ENCODE measurements around the gene SYCE3. TPM values are rescaled to one million over a fixed set of nuclear protein-coding genes. Genes with fewer than 3 reads are reported as not detected.

SYCE3 gene
- polyA plus RNA-seq, 3 donors from 2014 or later: not detected

DNA sequence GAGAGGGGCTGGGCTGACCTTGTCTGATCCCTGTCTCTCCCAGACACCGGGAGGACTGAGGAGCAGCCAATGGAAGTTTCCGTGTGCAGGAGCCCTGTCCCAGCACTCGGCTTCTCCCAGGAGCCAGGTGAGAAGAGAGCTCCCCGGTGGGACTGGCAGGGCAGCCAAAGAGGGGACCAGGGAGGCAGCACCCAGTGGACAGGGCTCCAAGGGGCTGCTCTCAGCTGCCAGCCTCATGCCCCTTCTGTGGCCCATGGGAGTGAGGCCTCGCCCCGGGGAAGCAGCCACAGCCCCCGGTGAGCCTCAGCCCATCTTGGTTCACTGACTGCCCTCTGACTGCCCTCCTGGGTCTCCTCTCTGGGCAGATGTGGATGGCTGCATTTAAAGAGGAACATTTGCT, 44.1 kb downstream of the SYCE3 start:
- H3K9me3 Mint-ChIP-seq: no peaks in the 10 kb centered on the region

DNA sequence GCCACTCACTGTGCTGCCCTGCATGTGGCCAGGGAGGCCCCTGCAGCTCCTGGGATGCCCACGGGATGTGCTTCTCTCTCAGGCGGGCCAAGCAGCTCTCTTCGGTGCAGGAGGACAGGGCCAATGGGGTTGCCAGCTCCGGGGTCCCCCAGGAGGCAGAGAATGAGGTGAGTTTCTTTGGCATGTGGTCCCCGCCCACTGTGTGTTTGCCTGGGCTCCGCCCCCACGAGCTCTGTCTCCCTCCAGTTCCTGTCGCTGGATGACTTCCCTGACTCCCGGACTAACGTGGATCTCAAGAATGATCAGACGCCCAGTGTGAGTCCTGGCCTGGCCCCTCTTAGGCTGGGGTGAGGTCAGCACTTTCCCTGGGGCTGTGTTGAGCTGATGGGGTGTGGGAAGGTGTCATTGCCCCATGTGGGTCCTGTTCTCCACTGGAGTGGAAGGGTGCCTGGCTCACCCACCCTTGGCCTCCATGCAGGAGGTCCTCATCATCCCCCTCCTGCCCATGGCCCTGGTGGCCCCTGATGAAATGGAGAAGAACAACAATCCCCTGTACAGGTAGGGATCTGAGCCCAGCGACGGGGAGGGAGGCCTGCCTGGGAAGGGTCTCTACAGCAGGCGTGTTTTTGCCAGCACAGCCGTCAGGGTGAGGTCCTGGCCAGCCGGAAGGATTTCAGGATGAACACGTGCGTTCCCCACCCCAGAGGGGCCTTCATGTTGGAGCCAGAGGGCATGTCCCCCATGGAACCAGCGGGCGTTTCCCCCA, 45.0 kb downstream of the SYCE3 start:
- no peaks in the 10 kb centered on the region for H3K9me3 Mint-ChIP-seq
- no peaks in the 10 kb centered on the region for H3K36me3 Mint-ChIP-seq
- H3K4me3 Mint-ChIP-seq: no peak overlapping the region
- peaks cover 4 to 7% (median 5%) of the 10 kb centered on the region in 3 donors for H3K27me3 Mint-ChIP-seq (ENCODE audit: low read depth in 3 of 3)
- no peak overlapping the region for H3K27ac Mint-ChIP-seq
- DNase-seq: no peak
- H3K4me1 Mint-ChIP-seq: peaks cover 0 to 6% of the 10 kb centered on the region in 2 donors

More for the DNA sequence above, 44.1 kb downstream of the SYCE3 start:
- Mint-ChIP-seq H3K4me1 (peaks cover 0 to 6% of the 10 kb centered on the region in 2 donors), H3K36me3 (no peaks in the 10 kb centered on the region), H3K4me3 (no peak overlapping the region), H3K27me3 (ENCODE audit: low read depth in 3 of 3) (peaks cover 4 to 10% (median 5%) of the 10 kb centered on the region in 3 donors), H3K27ac (no peak overlapping the region)
- DNase-seq: no peak

DNA sequence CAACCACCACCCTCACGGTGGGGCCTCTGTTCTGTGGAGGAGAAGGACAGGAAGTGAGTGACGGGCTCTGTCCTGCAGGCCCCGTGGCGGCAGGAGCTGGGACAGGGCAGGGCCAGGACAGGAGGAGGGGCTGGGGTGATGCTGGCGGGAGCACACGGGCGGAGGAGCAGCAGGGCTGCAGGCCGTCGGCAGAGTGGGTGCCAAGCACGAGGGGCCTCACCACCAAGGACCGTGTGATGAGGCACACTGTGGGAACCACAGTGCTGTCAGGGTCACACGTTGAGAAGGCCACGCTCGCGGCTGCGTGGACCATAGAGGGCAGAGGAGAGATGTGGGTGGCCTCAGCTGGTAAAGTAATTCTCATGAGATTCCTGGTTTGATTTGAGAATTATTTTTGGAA, 45.8 kb downstream of the SYCE3 start:
- H3K4me1 Mint-ChIP-seq: peaks cover 0 to 6% of the 10 kb centered on the region in 2 donors
- H3K9me3 Mint-ChIP-seq: no peaks in the 10 kb centered on the region
- H3K4me3 Mint-ChIP-seq: no peak overlapping the region
- DNase-seq: no peak
- no peak overlapping the region for H3K27ac Mint-ChIP-seq
- H3K27me3 Mint-ChIP-seq (ENCODE audit: low read depth in 3 of 3): peaks cover 4 to 7% (median 4%) of the 10 kb centered on the region in 3 donors
- no peaks in the 10 kb centered on the region for H3K36me3 Mint-ChIP-seq

DNA sequence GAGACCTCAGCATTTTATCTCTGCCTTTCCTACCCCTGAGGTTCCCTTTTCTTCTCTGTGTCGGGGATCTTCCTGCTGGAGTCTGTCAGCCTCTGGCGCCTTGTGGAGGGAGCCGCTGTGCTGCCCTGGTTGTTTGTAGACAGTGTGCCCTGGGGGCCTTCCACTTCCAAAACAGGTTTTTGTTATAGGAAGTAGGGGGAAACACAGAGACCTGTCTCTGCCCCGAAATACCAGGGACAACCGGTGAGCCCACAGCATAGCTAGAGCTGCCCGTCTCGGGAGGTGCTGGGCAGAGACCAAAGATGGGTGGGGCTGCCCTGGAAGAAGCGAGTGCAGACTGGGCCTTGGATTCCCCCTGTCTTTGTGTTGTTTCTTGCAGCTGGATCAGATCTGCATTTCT, 46.7 kb downstream of the SYCE3 start:
- Mint-ChIP-seq H3K36me3 (no peaks in the 10 kb centered on the region), H3K27ac (no peak overlapping the region), H3K4me3 (no peak overlapping the region), H3K9me3 (no peaks in the 10 kb centered on the region), H3K4me1 (peaks cover 0 to 6% of the 10 kb centered on the region in 2 donors), H3K27me3 (ENCODE audit: low read depth in 3 of 3) (peaks cover 3 to 7% (median 4%) of the 10 kb centered on the region in 3 donors)
- no peak for DNase-seq

DNA sequence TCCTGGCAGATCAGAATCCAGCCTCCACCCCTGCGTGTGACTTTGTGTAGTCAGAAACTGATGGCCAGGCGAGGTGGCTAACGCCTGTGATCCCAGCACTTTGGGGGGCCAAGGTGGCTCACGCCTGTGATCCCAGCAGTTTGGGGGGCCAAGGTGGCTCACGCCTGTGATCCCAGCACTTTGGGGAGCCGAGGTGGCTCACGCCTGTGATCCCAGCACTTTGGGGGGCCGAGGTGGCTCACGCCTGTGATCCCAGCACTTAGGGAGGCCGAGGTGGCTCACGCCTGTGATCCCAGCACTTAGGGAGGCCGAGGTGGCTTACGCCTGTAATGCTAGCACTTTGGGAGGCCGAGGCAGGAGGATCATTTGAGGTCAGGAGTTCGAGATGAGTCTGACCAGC, 49.5 kb downstream of the SYCE3 start:
- DNase-seq: no peak
- no peaks in the 10 kb centered on the region for H3K9me3 Mint-ChIP-seq

DNA sequence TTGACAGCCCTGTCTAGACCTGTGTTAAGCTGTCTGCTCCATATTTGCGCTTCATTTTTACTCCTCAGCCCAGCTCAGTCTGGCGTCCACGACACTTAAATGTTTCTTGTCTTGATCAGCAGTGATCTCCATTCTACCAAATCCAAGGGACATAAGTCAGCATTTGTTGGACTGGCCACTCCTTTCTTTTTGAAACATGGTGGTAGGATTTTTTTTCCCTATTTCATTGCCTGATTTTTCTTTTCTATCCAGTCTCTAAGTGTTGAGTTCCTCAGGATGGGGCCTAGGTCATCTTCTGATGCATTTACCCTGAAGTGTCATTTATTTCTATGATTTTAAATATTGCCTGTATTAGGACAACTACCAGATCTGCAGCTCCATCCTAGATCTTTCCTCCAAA, 53.8 kb downstream of the SYCE3 start:
- Mint-ChIP-seq H3K4me1 (peaks cover 19 to 23% of the 10 kb centered on the region in 2 donors), H3K27ac (peak overlapping the region; percentile 94 to 99 (median 97)), H3K9me3 (no peaks in the 10 kb centered on the region), H3K4me3 (peak overlapping the region; percentile 92 to 95 (median 94)), H3K36me3 (no peaks in the 10 kb centered on the region), H3K27me3 (ENCODE audit: low read depth in 3 of 3) (peaks cover 3 to 7% (median 4%) of the 10 kb centered on the region in 3 donors)
- no peak for DNase-seq

More for the DNA sequence above, 49.5 kb downstream of the SYCE3 start:
- no peak overlapping the region for H3K27ac Mint-ChIP-seq
- peaks cover 2 to 8% (median 7%) of the 10 kb centered on the region in 3 donors for H3K27me3 Mint-ChIP-seq (ENCODE audit: low read depth in 3 of 3)
- H3K4me1 Mint-ChIP-seq: peaks cover 17 to 19% of the 10 kb centered on the region in 2 donors
- H3K4me3 Mint-ChIP-seq: no peak overlapping the region
- H3K36me3 Mint-ChIP-seq: no peaks in the 10 kb centered on the region

DNA sequence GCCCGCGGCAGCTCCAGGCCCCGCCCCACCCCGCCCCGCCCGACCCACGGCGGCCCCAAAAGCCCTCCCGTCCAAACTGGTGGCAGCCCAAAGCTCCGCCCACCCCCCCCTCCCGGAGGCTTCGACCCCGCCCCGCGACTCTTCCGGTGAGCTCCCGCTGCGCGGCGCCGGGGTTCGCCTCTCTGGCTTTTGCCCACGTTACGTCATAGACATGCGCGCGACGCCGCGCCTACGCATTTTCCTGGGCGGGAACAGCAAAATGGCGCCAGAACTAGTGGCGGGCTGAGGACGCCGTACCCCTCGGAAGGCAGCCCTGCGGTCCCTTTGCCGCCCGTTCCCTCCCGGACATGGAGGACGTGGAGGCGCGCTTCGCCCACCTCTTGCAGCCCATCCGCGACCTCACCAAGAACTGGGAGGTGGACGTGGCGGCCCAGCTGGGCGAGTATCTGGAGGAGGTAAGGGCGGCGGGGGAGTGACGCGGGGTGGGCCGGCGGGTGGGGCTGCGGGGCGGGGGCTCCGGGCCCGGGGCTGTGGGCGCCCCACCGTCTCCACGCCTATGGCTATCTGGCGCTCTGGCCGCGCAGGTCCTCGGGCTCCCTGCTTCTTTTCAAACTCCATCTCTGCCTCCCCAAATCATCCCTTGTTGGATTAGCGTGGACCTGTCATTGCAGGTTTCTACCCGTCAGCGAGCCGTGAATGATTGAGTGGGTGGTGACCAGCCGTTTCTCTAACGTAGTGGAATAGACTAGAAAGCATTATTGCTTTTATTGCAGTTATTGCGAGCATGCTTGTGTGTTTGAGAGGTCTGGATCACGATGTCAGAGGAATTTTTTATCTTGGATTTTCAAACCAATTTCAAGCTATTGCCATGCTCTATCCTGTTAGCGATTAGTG, 54.5 kb downstream of the SYCE3 start, which contains the start of gene NCAPH2:
NCAPH2 (plus strand) TSS at position 234 of the 894 bp plus-strand sequence; CDS start at position 348, 114 bp downstream.
- H3K27me3 Mint-ChIP-seq (ENCODE audit: low read depth in 3 of 3): peaks cover 3 to 7% (median 4%) of the 10 kb centered on the region in 3 donors
- no peaks in the 10 kb centered on the region for H3K36me3 Mint-ChIP-seq
- no peaks in the 10 kb centered on the region for H3K9me3 Mint-ChIP-seq
- peak within 1 kb of the TSS; percentile 92 to 95 (median 94) for H3K4me3 Mint-ChIP-seq
- H3K27ac Mint-ChIP-seq: peak within 1 kb of the TSS; percentile 94 to 99 (median 97)
- peak; percentile 96 to 98 (median 97) for DNase-seq
- peaks cover 19 to 23% of the 10 kb centered on the region in 2 donors for H3K4me1 Mint-ChIP-seq

DNA sequence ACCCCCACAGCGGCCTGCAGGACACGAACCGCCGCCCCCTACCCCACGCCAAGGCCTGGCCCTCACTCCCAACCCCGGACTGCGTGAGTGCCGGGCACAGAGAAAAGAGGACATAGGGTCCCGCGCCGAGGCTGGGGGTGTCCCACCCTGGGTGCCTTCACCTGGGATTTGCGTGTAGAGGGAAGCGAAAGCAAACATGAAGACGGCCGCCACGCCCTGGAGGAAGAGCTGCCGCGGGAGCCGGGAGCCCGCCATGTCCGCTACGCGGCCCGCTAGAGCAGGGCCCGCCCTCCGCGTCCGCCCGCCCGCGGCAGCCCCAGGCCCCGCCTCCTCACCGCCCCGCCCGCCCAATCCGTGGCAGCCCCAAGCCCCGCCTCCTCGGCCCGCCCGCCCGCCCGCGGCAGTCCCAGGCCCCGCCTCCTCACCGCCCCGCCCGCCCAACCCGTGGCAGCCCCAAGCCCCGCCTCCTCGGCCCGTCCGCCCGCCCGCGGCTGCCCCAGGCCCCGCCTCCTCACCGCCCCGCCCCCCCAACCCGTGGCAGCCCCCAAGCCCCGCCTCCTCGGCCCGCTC, 55.2 kb downstream of the SYCE3 start, which contains the start of gene LMF2:
LMF2 (minus strand) TSS at position 282 of the 570 bp plus-strand sequence; CDS start at position 255, 27 bp downstream.
- Mint-ChIP-seq H3K4me3 (peak within 1 kb of the TSS; percentile 92 to 95 (median 94)), H3K36me3 (no peaks in the 10 kb centered on the region), H3K27me3 (ENCODE audit: low read depth in 3 of 3) (peaks cover 3 to 7% (median 4%) of the 10 kb centered on the region in 3 donors), H3K9me3 (no peaks in the 10 kb centered on the region), H3K4me1 (peaks cover 19 to 23% of the 10 kb centered on the region in 2 donors), H3K27ac (peak within 1 kb of the TSS; percentile 94 to 99 (median 97))
- DNase-seq: peak; percentile 86 to 92 (median 89)

DNA sequence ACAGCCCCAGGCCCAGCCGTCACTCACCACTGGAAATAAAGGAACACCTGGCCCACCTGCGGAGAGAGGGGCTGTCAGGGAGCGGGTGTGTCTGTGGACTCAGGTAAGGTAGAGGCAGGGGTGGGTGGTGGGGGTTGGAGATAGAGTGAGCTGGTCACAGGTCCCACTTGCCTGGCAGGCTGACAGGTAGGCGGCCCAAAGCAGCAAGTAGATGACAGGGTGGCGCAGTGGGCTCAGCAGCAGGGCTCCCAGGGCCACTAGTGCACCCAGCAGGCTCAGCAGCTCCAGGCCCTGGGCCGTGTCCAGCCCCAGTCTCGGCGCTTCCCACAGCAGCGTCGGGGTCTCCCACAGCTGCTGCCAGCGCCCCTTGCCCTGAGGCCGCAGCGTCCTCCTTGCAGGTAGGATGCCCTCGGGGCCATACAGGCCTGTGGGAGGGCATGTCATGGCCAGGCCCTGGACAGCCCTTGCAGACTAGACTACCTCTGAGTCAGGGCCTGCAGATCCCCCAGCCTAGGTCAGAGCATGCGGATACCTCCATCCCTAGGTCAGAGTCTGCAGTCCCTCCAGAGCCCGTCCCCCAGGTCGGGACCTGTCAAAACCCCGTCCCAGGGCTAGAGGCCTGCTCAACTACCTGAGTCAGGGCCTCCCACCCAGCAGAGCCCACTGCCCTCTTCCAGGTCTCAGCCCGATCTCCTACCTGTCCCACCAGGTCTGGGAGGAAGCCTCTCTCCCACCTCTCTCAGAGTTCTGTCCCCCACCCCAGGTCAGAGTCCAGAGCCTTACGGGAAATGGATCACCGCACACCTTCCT, 55.9 kb downstream of the SYCE3 start:
- H3K9me3 Mint-ChIP-seq: no peaks in the 10 kb centered on the region
- H3K27me3 Mint-ChIP-seq (ENCODE audit: low read depth in 3 of 3): peaks cover 3 to 7% (median 4%) of the 10 kb centered on the region in 3 donors
- H3K36me3 Mint-ChIP-seq: no peaks in the 10 kb centered on the region
- H3K4me1 Mint-ChIP-seq: peaks cover 19 to 23% of the 10 kb centered on the region in 2 donors
- H3K27ac Mint-ChIP-seq: peak overlapping the region; percentile 80 to 96 (median 92)
- no peak for DNase-seq
- peak overlapping the region; percentile 85 to 93 (median 91) for H3K4me3 Mint-ChIP-seq

DNA sequence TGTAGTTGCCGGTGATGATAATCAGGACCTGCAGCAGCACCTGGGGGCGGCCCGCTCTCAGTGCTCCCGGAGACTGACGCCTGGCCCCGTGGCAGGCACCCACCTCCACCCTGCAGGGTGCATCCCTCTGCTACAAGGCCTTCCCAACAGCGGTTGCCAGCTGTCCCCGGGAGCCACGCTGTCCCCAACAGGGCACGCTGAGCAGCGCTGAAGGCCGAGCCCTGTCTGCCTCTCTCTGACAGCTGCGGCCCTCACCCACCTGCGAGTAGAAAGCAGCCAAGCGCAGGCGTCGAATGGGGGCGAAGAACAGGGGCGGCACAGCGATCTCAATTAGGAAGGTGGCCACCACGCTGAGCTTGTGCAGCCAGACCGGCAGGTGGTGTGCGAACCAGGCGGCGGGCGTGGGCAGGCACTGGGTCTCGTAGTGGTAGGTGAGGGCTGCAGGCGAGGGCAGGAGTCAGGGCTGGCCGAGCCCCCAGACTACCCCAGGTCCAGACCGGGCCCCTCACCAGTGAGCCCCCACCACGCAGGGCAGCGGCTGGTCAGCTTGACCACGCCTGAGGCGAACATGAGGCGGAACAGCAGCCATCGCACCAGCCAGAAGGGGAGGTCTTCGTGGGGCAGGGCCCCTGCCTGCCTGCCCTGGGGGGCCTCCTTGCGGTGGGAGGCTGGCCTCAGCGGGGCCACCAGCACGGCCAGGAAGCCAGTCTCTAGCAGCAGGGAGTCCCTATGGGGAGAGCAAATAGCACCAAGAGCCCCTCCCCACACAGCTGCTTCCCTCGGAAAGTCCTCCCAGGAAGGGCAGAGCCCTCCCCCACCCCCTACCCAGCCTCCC, 56.7 kb downstream of the SYCE3 start:
- peaks cover 3 to 7% (median 4%) of the 10 kb centered on the region in 3 donors for H3K27me3 Mint-ChIP-seq (ENCODE audit: low read depth in 3 of 3)
- H3K36me3 Mint-ChIP-seq: no peaks in the 10 kb centered on the region
- H3K9me3 Mint-ChIP-seq: no peaks in the 10 kb centered on the region
- H3K4me1 Mint-ChIP-seq: peaks cover 19 to 23% of the 10 kb centered on the region in 2 donors
- H3K4me3 Mint-ChIP-seq: peak overlapping the region in 4 of 5 donors; percentile 32 to 93 (median 92)
- no peak for DNase-seq
- H3K27ac Mint-ChIP-seq: peak overlapping the region in 1 of 6 donors; percentile 16

DNA sequence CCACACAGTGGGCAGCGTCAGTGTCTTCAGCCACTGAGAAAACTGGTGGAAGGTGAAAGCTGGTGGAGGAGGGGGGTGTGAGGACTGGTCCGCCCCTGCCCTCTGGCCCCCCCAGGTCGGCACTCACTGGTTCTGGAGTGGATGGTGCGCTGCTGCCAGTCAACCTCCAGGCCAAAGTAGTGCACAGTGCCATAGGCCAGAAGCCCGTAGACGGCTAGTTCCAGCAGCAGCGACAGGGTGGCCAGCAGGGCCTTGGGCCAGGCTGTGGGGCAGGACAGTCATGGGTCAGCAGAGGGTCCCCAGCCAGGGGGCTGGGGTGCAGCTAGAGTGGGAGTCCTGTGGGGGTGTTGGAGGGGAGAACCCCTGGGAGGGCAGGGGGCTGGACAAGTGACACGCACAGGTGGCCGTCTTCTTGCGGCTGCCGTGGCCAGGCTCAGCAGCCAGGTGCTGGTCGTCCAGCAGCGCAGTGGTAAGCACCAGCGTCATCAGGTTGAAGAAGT, 57.4 kb downstream of the SYCE3 start:
- H3K36me3 Mint-ChIP-seq: no peaks in the 10 kb centered on the region
- no peak for DNase-seq
- H3K4me3 Mint-ChIP-seq: peak overlapping the region in 1 of 5 donors; percentile 8
- H3K27me3 Mint-ChIP-seq (ENCODE audit: low read depth in 3 of 3): peaks cover 3 to 7% (median 4%) of the 10 kb centered on the region in 3 donors
- H3K27ac Mint-ChIP-seq: no peak overlapping the region
- peaks cover 19 to 23% of the 10 kb centered on the region in 2 donors for H3K4me1 Mint-ChIP-seq
- H3K9me3 Mint-ChIP-seq: no peaks in the 10 kb centered on the region

Measured in immature natural killer cell (primary cell).